ENCODE data around the gene CMYA5.

CMYA5 gene

DNA sequence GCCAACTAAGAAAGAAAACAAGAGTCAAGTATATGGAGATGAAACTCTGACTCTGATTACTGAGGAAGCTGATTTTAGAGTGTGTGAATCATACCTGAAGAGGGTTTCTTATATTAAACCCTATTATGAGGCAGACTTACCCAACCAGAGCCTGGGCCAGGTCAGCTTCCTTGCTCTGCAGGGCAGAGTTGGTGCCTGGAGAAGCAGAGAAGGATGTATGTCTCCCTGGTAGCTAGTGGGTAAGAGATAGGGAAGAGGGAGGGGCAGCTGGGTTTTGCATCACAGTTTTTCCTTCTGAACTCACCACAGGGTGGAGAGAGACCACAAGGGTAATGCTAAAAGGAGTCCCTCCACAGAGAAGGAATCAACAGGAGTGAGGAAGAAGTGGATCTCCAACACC, 104.1 kb downstream of the CMYA5 start:
- Histone ChIP-seq H3K36me3 (replicated peaks; ENCODE audit: insufficient read depth, low read length) (no peaks in the 10 kb centered on the region), H3K9ac (ENCODE audit: low read length) (no peak overlapping the region), H3K9me3 (replicated peaks; ENCODE audit: insufficient read depth, low read length) (no peaks in the 10 kb centered on the region), H3K79me2 (ENCODE audit: low read length) (no peaks in the 10 kb centered on the region), H3K4me2 (ENCODE audit: low read depth, low read length) (no peak overlapping the region), H3K4me3 (ENCODE audit: low read length) (no peak overlapping the region), H3K27ac (ENCODE audit: low read length) (no peak overlapping the region), H3F3A (ENCODE audit: insufficient read depth, low read length) (no peaks in the 10 kb centered on the region), H4K20me1 (ENCODE audit: insufficient read depth, low read length) (no peaks in the 10 kb centered on the region), H2AFZ (ENCODE audit: low read length) (no peak overlapping the region), H3K4me1 (ENCODE audit: low read length) (no peaks in the 10 kb centered on the region), H3K9me2 (replicated peaks; ENCODE audit: insufficient read depth, low read length) (no peaks in the 10 kb centered on the region), H3K27me3 (replicated peaks; ENCODE audit: insufficient read depth, low read length) (no peaks in the 10 kb centered on the region)
- TF ChIP-seq, protein P1, sequence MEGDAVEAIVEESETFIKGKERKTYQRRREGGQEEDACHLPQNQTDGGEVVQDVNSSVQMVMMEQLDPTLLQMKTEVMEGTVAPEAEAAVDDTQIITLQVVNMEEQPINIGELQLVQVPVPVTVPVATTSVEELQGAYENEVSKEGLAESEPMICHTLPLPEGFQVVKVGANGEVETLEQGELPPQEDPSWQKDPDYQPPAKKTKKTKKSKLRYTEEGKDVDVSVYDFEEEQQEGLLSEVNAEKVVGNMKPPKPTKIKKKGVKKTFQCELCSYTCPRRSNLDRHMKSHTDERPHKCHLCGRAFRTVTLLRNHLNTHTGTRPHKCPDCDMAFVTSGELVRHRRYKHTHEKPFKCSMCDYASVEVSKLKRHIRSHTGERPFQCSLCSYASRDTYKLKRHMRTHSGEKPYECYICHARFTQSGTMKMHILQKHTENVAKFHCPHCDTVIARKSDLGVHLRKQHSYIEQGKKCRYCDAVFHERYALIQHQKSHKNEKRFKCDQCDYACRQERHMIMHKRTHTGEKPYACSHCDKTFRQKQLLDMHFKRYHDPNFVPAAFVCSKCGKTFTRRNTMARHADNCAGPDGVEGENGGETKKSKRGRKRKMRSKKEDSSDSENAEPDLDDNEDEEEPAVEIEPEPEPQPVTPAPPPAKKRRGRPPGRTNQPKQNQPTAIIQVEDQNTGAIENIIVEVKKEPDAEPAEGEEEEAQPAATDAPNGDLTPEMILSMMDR (IDR thresholded peaks at IDR 0.05; ENCODE audit: low read length) = no peak
- TF ChIP-seq EZH2phosphoT487 (IDR thresholded peaks at IDR 0.05; ENCODE audit: low read length) (no peak), EZH2 (optimal IDR thresholded peaks at IDR 0.05; ENCODE audit: low read depth, low read length) (no peak)
- no peak for DNase-seq

DNA sequence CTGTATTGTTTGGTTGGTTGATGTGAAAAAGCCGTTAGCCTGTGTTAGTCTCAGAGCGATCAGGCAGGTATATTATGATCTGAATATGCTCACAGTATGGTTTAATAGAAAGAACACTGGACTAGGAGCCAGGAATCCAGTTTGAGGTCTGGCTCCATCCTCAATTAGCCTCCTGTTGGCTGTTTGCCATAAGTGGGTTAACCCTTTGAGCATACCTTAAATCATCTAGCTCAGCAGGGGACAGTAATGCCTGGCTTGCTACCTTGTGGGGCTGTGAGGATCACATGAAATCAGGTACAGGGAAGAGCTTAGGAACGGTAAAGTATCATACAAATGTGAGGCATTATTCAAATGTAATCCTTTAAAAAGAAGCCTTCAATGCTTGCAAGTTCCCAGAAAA, 104.7 kb downstream of the CMYA5 start:
- no peaks in the 10 kb centered on the region for H3K9me2 ChIP-seq (replicated peaks; ENCODE audit: insufficient read depth, low read length)
- no peak overlapping the region for H3K4me3 ChIP-seq (ENCODE audit: low read length)
- no peaks in the 10 kb centered on the region for H3K4me1 ChIP-seq (ENCODE audit: low read length)
- H3K27ac ChIP-seq (ENCODE audit: low read length) = no peak overlapping the region
- no peaks in the 10 kb centered on the region for H4K20me1 ChIP-seq (ENCODE audit: insufficient read depth, low read length)
- H3K36me3 ChIP-seq (replicated peaks; ENCODE audit: insufficient read depth, low read length) = no peaks in the 10 kb centered on the region
- H2AFZ ChIP-seq (ENCODE audit: low read length) = no peak overlapping the region
- no peaks in the 10 kb centered on the region for H3K79me2 ChIP-seq (ENCODE audit: low read length)
- H3F3A ChIP-seq (ENCODE audit: insufficient read depth, low read length) = no peaks in the 10 kb centered on the region
- no peak overlapping the region for H3K4me2 ChIP-seq (ENCODE audit: low read depth, low read length)
- DNase-seq = no peak
- no peaks in the 10 kb centered on the region for H3K9me3 ChIP-seq (replicated peaks; ENCODE audit: insufficient read depth, low read length)
- H3K27me3 ChIP-seq (replicated peaks; ENCODE audit: insufficient read depth, low read length) = no peaks in the 10 kb centered on the region
- TF ChIP-seq, protein P1 (IDR thresholded peaks at IDR 0.05; ENCODE audit: low read length) = no peak
- TF ChIP-seq EZH2 (optimal IDR thresholded peaks at IDR 0.05; ENCODE audit: low read depth, low read length) (no peak), EZH2phosphoT487 (IDR thresholded peaks at IDR 0.05; ENCODE audit: low read length) (no peak)
- H3K9ac ChIP-seq (ENCODE audit: low read length) = no peak overlapping the region

DNA sequence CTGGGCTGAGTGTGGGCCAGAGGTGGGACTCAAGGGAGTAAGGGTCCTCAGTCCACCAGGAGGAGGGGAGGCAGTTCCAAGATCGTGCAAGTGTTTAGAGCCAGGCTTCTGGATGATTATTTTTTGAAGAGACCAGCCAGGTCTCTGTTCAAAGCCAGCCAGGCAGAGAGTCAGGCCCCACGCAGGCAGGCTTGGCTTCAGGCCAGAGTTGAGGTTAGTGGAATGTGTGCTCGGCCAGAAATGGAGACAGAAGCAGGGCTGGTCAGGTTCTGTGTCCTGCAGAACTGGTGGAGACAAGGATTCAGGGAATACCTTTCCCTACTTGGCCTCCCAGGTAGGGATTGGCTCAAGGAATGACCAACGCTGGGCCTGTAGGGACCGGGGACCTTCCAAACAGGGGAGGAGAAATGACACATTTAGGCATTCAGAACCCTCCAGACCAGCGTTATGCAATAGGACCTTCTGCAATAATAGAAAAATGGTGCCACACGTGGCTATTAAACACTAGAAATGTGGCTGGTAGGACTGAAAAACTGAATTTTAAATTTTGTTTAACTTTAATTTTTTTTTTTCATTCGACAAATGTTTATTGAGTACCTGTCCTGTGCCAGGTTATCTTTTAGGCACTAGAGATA, 106.2 kb downstream of the CMYA5 start:
- Histone ChIP-seq H4K20me1 (ENCODE audit: insufficient read depth, low read length) (no peaks in the 10 kb centered on the region), H2AFZ (ENCODE audit: low read length) (no peak overlapping the region), H3K4me2 (ENCODE audit: low read depth, low read length) (no peak overlapping the region), H3K9ac (ENCODE audit: low read length) (no peak overlapping the region), H3K36me3 (replicated peaks; ENCODE audit: insufficient read depth, low read length) (no peaks in the 10 kb centered on the region), H3K27ac (ENCODE audit: low read length) (no peak overlapping the region), H3K4me3 (ENCODE audit: low read length) (no peak overlapping the region), H3K9me2 (replicated peaks; ENCODE audit: insufficient read depth, low read length) (no peaks in the 10 kb centered on the region), H3K4me1 (ENCODE audit: low read length) (peaks cover 2% of the 10 kb centered on the region; the same call in 1 of the 2 replicates), H3K79me2 (ENCODE audit: low read length) (no peaks in the 10 kb centered on the region), H3F3A (ENCODE audit: insufficient read depth, low read length) (no peaks in the 10 kb centered on the region), H3K9me3 (replicated peaks; ENCODE audit: insufficient read depth, low read length) (no peaks in the 10 kb centered on the region), H3K27me3 (replicated peaks; ENCODE audit: insufficient read depth, low read length) (no peaks in the 10 kb centered on the region)
- TF ChIP-seq, protein P1 (IDR thresholded peaks at IDR 0.05; ENCODE audit: low read length) = no peak
- no peak for TF ChIP-seq EZH2phosphoT487 (IDR thresholded peaks at IDR 0.05; ENCODE audit: low read length)
- no peak for TF ChIP-seq EZH2 (optimal IDR thresholded peaks at IDR 0.05; ENCODE audit: low read depth, low read length)
- no peak for DNase-seq

Measured in MM.1S (cell line).